Effector memory CD8-positive, alpha-beta T cell (primary cell): ENCODE results near the gene CTSG.
A peak's percentile ranks its signal among the peaks of the same experiment; 100 is the strongest.
"Not testable (repeated sequence)": the region's sequence is repeated elsewhere in the genome, so short reads cannot be mapped to it uniquely, and the experiment has no call there.

Source experiments
- ATAC-seq: fragments of 150-1000 bp; cut with Tn5 transposase; replicated peaks from 2 replicates; pipeline ENCODE4 v1.10.0; 2021; ENCODE audit warnings: mild to moderate bottlenecking, moderate library complexity
- DNase-seq, 3 experiments: peaks; one replicate each; pipeline ENCODE4 v3.0.0; 2021
- H3K27ac Mint-ChIP-seq, 2 donors: one replicate each; pipeline ENCODE4 v1.8.0; 2022; ENCODE audit warnings: mild to moderate bottlenecking in 2 of 2, mixed read lengths in 2 of 2, moderate library complexity in 2 of 2
- H3K27me3 Mint-ChIP-seq, 2 donors: one replicate each; pipeline ENCODE4 v1.8.0; 2022; ENCODE audit warnings: mixed read lengths in 2 of 2
- H3K36me3 Mint-ChIP-seq: one replicate; pipeline ENCODE4 v1.8.0; 2022; ENCODE audit warnings: mild to moderate bottlenecking, moderate library complexity, mixed read lengths; ENCODE audit not compliant: insufficient read depth
- H3K4me1 Mint-ChIP-seq, 2 donors: one replicate each; pipeline ENCODE4 v1.8.0; 2022; ENCODE audit warnings: low read depth in 2 of 2, mixed read lengths in 2 of 2
- H3K4me3 Mint-ChIP-seq, 2 donors: one replicate each; pipeline ENCODE4 v1.8.0; 2022; ENCODE audit warnings: mild to moderate bottlenecking in 2 of 2, mixed read lengths in 2 of 2, moderate library complexity in 2 of 2
- H3K9me3 Mint-ChIP-seq, 2 donors: one replicate each; pipeline ENCODE4 v1.8.0; 2022; ENCODE audit warnings: mixed read lengths in 2 of 2

Gene CTSG

DNA sequence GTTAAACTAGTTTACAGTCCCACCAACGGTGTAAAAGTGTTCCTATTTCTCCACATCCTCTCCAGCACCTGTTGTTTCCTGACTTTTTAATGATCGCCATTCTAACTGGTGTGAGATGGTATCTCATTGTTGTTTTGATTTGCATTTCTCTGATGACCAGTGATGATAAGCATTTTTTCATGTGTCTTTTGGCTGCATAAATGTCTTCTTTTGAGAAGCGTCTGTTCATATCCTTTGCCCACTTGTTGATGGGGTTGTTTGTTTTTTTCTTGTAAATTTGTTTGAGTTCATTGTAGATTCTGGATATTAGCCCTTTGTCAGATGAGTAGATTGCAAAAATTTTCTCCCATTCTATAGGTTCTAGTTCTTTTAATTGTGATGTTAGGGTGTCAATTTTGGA is 8.4 kb upstream of the CTSG start:
- DNase-seq, H3K36me3 Mint-ChIP-seq, H3K4me1 Mint-ChIP-seq, H3K27ac Mint-ChIP-seq, ATAC-seq, H3K4me3 Mint-ChIP-seq: not testable (repeated sequence)
- H3K9me3 Mint-ChIP-seq: peaks cover 3 to 12% of the 10 kb centered on the region in 2 donors
- peaks cover 0 to 12% of the 10 kb centered on the region in 2 donors for H3K27me3 Mint-ChIP-seq

DNA sequence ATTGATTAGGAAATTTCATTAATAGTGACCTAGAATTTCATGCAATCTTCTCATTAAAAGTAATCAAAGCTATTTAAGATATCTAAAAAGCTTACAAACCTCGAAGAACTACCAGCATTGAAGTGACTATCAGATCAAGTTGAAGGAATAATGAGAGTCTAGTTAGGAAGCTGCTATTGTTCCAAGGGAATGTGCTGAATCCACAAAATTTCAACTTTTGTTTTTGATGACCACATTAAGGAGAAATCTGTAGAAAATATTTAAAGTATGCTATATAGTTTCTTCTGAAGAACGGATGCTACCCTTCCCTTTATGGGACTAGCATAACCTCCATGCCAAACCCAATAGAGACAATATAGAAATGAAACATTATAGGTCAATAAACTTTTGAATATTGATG is 2.5 kb upstream of the CTSG start:
- Mint-ChIP-seq H3K9me3 (no peaks in the 10 kb centered on the region), H3K27me3 (peaks cover 14 to 16% of the 10 kb centered on the region in 2 donors), H3K4me1 (peaks cover 3 to 7% of the 10 kb centered on the region in 2 donors), H3K4me3 (no peak overlapping the region), H3K27ac (no peak overlapping the region), H3K36me3 (no peaks in the 10 kb centered on the region)
- DNase-seq: no peak
- no peak for ATAC-seq

DNA sequence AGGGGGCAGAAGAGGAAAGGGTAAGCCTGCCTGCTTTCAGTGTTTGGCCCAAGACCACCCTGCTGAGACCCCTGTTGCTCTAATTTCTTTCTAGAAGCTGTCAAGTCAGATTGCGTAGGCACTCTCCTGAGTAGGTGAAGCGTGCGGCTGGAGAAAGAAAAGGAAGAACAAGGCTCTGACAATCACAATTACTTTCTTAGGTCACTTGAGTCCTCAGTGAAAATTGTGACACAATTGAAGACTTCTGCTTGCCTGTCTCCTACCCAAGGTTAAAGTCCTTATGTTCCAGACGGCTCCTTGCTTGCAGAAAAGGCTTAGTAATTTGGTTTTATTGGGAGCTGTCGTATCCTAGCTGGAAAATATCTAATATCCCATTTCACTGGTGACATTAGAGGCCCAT is 721 bp upstream of the CTSG start:
- Mint-ChIP-seq H3K27ac (no peak overlapping the region), H3K27me3 (peaks cover 14 to 16% of the 10 kb centered on the region in 2 donors), H3K4me3 (no peak overlapping the region), H3K9me3 (no peaks in the 10 kb centered on the region), H3K36me3 (no peaks in the 10 kb centered on the region), H3K4me1 (peaks cover 3 to 7% of the 10 kb centered on the region in 2 donors)
- DNase-seq: no peak
- no peak for ATAC-seq

DNA sequence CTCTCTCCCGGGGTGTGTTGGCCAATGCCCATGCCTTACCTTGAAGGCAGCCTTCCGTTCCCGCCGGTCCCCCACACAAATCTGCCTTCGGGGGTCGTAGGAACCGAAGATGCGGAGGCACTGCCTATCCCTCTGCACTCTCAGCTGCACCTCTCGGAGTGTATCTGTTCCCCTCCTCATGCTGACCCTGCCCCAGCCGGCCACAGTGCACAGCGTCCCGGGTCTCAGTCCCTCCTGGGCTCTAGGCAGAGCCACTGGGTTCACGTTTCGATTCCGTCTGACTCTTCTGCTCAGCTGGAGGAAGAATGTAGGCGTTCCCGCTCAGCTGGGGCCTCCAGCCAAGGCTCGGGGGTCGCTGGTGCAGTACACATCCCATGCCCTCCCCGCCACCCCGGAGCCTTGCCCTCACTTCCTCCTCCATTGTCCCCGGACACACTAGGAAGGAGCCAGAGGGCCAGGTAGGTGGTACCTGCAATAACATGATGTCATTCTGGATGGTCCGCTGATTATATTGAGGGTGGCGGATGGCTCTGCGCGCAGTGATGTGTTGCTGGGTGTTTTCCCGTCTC is 1.8 kb downstream of the CTSG start:
- Mint-ChIP-seq H3K4me1 (peaks cover 3 to 7% of the 10 kb centered on the region in 2 donors), H3K36me3 (no peaks in the 10 kb centered on the region), H3K27ac (no peak overlapping the region), H3K27me3 (peaks cover 14 to 16% of the 10 kb centered on the region in 2 donors), H3K9me3 (no peaks in the 10 kb centered on the region), H3K4me3 (no peak overlapping the region)
- ATAC-seq (no peak), DNase-seq (no peak)

DNA sequence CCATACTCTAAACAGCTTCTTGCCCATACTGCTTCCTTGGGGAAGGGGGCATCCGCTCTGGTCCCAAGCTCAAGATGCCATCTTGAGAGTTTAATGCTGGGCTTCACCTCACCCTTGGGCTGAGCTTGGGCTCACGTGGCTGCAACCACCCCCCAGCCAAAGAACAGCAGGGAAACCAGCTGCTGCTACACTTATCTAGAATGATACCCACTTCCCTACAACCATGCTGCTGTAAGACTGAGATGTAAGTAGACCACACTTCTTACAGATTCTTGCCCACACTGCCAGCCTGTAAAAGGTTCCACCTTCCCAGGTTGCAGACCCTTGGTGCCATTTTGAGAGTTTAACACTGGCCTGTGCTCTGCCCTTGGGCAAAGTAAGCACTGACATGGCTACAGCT is 9.7 kb downstream of the CTSG start:
- no peak for DNase-seq
- no peak for ATAC-seq
- H3K4me1 Mint-ChIP-seq: no peaks in the 10 kb centered on the region
- no peak overlapping the region for H3K4me3 Mint-ChIP-seq
- H3K27me3 Mint-ChIP-seq: peaks cover 7 to 18% of the 10 kb centered on the region in 2 donors
- H3K27ac Mint-ChIP-seq: no peak overlapping the region
- no peaks in the 10 kb centered on the region for H3K36me3 Mint-ChIP-seq
- peaks cover 2 to 35% of the 10 kb centered on the region in 2 donors for H3K9me3 Mint-ChIP-seq

DNA sequence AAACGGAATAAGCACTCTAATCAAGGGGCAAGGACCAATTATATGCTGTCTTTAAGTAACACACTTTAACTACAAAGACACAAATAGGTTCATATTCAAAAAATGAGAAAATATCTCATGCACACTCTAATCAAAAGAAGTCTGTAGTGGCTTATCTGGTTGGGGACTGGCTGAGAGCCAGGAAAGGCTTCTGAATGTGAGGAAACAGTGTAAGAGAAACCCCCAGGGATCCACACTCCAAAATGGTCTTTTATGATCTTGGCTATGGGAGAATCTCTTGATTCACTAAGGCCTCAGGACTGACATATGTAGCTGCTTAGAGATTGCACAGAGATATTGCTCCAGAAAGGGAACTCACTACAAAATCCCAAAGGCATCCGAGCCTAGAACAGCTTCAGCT is 10.3 kb downstream of the CTSG start:
- H3K4me1 Mint-ChIP-seq: no peaks in the 10 kb centered on the region

DNA sequence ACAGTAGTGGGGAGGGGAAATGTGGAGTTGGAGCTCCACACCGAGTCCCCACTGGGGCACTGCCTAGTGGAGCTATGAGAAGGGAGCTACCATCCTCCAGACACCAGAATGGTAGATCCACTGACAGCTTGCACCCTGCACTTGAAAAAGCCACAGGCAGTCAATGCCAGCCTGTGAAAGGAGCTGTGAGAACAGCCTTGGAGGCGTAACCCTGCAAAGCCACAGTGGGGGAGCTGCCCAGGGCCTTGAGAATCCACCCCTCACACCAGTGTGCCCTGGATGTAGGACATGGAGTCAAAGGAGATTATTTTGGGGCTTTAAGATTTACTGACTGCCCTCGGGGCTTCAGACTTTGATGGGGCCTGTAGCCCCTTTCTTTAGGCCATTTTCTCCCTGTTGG is 12.5 kb downstream of the CTSG start:
- H3K27me3 Mint-ChIP-seq: peaks cover 11 to 39% of the 10 kb centered on the region in 2 donors
- no peak overlapping the region for H3K27ac Mint-ChIP-seq
- H3K4me3 Mint-ChIP-seq: no peak overlapping the region
- DNase-seq (no peak), ATAC-seq (no peak)
- peaks cover 2 to 35% of the 10 kb centered on the region in 2 donors for H3K9me3 Mint-ChIP-seq
- H3K36me3 Mint-ChIP-seq: no peaks in the 10 kb centered on the region
- H3K4me1 Mint-ChIP-seq: no peaks in the 10 kb centered on the region

More for the DNA sequence above, 10.3 kb downstream of the CTSG start:
- ATAC-seq (no peak), DNase-seq (no peak)
- peaks cover 2 to 35% of the 10 kb centered on the region in 2 donors for H3K9me3 Mint-ChIP-seq
- peaks cover 7 to 20% of the 10 kb centered on the region in 2 donors for H3K27me3 Mint-ChIP-seq
- H3K4me3 Mint-ChIP-seq: no peak overlapping the region
- H3K27ac Mint-ChIP-seq: no peak overlapping the region
- no peaks in the 10 kb centered on the region for H3K36me3 Mint-ChIP-seq

DNA sequence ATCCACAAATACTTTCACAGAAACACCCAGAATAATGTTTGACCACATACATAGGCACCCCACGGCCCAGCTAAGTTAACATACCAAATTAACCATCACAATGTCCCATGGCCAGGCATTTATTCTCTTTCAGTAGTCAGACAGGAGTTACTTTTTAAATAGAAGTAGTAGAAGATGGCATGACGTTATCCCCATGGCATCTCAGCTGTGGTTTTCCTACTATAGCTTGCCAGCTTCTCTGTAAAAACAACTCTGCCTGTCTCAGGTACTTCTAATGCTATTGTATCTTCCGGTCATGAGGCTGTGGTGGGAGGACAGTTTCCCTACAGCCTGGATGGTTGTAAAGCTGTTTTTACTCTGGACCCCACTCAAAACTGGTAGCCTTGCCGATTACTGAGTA is 19.3 kb downstream of the CTSG start:
- DNase-seq (no peak), ATAC-seq (no peak)
- no peaks in the 10 kb centered on the region for H3K36me3 Mint-ChIP-seq
- H3K4me1 Mint-ChIP-seq: no peaks in the 10 kb centered on the region
- no peak overlapping the region for H3K27ac Mint-ChIP-seq
- H3K4me3 Mint-ChIP-seq: no peak overlapping the region
- peaks cover 0 to 4% of the 10 kb centered on the region in 2 donors for H3K9me3 Mint-ChIP-seq
- H3K27me3 Mint-ChIP-seq: peaks cover 16 to 29% of the 10 kb centered on the region in 2 donors

DNA sequence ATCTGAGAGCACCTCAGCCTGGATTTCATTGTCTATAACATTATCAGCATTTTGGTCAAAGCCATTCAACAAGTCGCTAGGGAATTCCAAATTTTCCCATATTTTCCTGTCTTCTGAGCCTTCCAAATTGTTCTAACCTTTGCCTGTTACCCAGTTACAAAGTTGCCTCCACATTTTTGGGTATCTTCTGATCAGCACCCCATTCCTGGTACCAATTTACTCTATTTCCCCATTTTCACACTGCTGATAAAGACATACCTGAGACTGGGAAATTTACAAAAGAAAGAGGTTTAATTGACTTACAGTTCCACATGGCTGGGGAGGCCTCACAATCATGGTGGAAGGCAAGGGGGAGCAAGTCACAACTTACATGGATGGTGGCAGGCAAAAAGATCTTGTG is 27.0 kb downstream of the CTSG start:
- H3K9me3 Mint-ChIP-seq: peaks cover 7 to 23% of the 10 kb centered on the region in 2 donors
- H3K4me1 Mint-ChIP-seq, H3K36me3 Mint-ChIP-seq, H3K4me3 Mint-ChIP-seq, H3K27me3 Mint-ChIP-seq, DNase-seq, ATAC-seq, H3K27ac Mint-ChIP-seq: not testable (repeated sequence)

DNA sequence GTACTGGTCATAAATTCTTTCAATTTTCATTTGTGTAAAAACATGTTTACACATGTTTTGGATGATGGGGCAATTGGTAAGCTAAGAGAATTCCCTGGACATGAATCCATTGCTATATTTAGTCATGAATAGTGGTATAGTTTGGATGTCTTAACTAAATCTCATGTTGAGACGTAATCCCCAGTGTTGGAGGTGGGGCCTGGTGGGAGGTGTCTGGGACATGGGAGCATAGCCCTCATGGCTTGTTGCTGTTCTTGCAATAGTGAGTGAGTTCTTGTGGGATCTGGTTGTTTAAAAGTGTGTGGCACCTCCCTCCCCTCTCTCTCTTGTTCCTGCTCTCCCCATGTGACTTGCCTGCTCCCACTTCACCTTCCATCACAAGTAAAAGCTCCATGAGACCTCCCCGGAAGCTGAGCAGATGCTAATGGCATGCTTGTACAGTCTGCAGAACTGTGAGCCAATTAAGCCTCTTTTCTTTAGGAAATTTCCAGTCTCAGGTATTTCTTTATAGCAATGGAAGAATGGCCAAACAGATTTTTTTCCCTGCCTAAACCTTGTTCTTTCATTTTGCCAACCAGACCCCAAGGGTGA is 33.6 kb downstream of the CTSG start:
- Mint-ChIP-seq H3K4me1 (no peaks in the 10 kb centered on the region), H3K9me3 (peaks cover 4 to 6% of the 10 kb centered on the region in 2 donors), H3K36me3 (no peaks in the 10 kb centered on the region), H3K4me3 (no peak overlapping the region), H3K27me3 (peaks cover 26 to 37% of the 10 kb centered on the region in 2 donors), H3K27ac (no peak overlapping the region)
- DNase-seq (no peak), ATAC-seq (no peak)

DNA sequence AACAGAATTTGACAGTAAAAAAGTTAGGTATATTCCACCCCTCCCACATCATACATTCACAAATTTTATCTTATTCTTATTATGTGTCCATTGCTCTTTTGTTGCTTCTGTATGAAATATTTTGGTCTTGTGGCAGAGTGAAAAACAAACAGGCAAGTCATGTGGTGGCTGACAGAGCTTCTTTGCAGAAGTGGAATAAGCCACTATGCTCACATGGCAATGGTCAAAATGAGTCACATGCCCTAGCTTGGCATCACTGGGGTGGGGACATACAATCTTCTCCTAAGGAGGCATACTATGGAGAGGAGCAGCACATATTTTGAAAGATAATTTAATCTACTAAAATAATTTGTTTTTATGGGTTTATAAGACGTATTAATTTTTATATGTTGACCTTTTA is 40.3 kb downstream of the CTSG start:
- Mint-ChIP-seq H3K27ac (no peak overlapping the region), H3K27me3 (peaks cover 26 to 31% of the 10 kb centered on the region in 2 donors), H3K9me3 (no peaks in the 10 kb centered on the region), H3K36me3 (no peaks in the 10 kb centered on the region), H3K4me3 (no peak overlapping the region), H3K4me1 (peaks cover 5 to 13% of the 10 kb centered on the region in 2 donors)
- DNase-seq: no peak
- no peak for ATAC-seq

DNA sequence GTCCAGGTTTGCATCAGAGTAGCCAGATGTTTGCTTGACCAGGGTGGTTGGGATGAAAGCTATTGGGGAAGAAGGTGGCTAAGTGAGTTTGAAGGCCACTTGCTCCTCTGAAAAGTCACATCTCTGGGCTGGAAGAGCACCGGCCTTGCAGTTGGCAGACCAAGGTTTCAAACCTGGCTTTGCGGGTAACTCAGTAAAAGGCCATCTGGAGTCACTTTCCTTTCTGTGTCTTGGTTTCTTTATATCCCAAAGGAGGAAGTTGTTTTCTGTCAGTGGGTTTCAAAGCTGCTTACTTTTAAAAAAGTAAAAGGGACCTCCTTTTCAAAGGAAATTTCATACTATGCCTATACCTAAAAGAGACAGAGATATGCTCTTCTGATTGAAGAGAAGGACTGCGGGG is 41.8 kb downstream of the CTSG start:
- DNase-seq (no peak), ATAC-seq (no peak)
- Mint-ChIP-seq H3K4me1 (peaks cover 5 to 13% of the 10 kb centered on the region in 2 donors), H3K27ac (peak overlapping the region in 1 of 2 donors; percentile 41), H3K36me3 (no peaks in the 10 kb centered on the region), H3K4me3 (no peak overlapping the region), H3K27me3 (peaks cover 18 to 20% of the 10 kb centered on the region in 2 donors), H3K9me3 (no peaks in the 10 kb centered on the region)

DNA sequence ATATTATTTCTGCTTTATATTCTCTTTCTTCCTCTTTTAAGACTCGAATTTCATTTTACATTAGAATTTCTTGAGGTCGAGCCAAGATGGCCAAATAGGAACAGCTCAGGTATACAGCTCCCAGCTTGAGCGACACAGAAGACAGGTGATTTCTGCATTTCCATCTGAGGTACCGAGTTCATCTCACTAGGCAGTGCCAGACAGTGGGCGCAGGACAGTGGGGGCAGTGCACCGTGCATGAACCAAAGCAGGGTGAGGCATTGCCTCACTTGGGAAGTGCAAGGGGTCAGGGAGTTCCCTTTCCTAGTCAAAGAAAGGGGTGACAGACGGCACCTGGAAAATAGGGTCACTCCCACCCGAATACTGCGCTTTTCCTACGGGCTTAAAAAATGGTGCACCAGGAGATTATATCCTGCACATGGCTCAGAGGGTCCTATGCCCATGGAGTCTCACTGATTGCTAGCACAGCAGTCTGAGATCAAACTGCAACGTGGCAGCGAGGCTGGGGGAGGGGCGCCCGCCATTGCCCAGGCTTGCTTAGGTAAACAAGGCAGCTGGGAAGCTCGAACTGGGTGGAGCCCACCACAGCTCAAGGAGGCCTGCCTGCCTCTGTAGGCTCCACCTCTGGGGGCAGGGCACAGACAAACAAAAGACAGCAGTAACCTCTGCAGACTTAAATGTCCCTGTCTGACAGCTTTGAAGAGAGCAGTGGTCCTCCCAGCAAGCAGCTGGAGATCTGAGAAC is 50.0 kb downstream of the CTSG start:
- H3K27ac Mint-ChIP-seq, H3K36me3 Mint-ChIP-seq, H3K4me3 Mint-ChIP-seq, ATAC-seq, H3K4me1 Mint-ChIP-seq, DNase-seq, H3K9me3 Mint-ChIP-seq: not testable (repeated sequence)
- H3K27me3 Mint-ChIP-seq: peaks cover 33 to 43% of the 10 kb centered on the region in 2 donors
